ENCODE measurements around the gene RBM28. TPM values are rescaled to one million over a fixed set of nuclear protein-coding genes. Genes with fewer than 3 reads are reported as not detected.

RBM28 gene
- total RNA-seq, 1 donor from 2014 or later = 42.8 TPM

GRCh38 chr7:128254470-128254869, 89.2 kb downstream of the RBM28 start:
- H3K4me1 Mint-ChIP-seq (ENCODE audit: unreplicated experiment) = peaks cover 4% of the 10 kb centered on the region
- no peak for DNase-seq (ENCODE audit: low spot score)
- peaks cover 9% of the 10 kb centered on the region for H3K36me3 Mint-ChIP-seq (ENCODE audit: low read depth, unreplicated experiment)
- no peak overlapping the region for H3K27ac Mint-ChIP-seq (ENCODE audit: unreplicated experiment)
- H3K27me3 Mint-ChIP-seq (ENCODE audit: unreplicated experiment) = peaks cover 3% of the 10 kb centered on the region
- H3K4me3 Mint-ChIP-seq (ENCODE audit: unreplicated experiment) = no peak overlapping the region
- no peaks in the 10 kb centered on the region for H3K9me3 Mint-ChIP-seq (ENCODE audit: unreplicated experiment)
- no peak for TF ChIP-seq CTCF (IDR thresholded peaks at IDR 0.05; ENCODE audit: unreplicated experiment)

GRCh38 chr7:128253701-128254100, 90.0 kb downstream of the RBM28 start:
- H3K27ac Mint-ChIP-seq (ENCODE audit: unreplicated experiment) = no peak overlapping the region
- TF ChIP-seq CTCF (IDR thresholded peaks at IDR 0.05; ENCODE audit: unreplicated experiment) = no peak
- no peaks in the 10 kb centered on the region for H3K4me1 Mint-ChIP-seq (ENCODE audit: unreplicated experiment)
- no peak overlapping the region for H3K4me3 Mint-ChIP-seq (ENCODE audit: unreplicated experiment)
- H3K27me3 Mint-ChIP-seq (ENCODE audit: unreplicated experiment) = peaks cover 3% of the 10 kb centered on the region
- no peak for DNase-seq (ENCODE audit: low spot score)
- no peaks in the 10 kb centered on the region for H3K9me3 Mint-ChIP-seq (ENCODE audit: unreplicated experiment)
- peaks cover 9% of the 10 kb centered on the region for H3K36me3 Mint-ChIP-seq (ENCODE audit: low read depth, unreplicated experiment)

DNA sequence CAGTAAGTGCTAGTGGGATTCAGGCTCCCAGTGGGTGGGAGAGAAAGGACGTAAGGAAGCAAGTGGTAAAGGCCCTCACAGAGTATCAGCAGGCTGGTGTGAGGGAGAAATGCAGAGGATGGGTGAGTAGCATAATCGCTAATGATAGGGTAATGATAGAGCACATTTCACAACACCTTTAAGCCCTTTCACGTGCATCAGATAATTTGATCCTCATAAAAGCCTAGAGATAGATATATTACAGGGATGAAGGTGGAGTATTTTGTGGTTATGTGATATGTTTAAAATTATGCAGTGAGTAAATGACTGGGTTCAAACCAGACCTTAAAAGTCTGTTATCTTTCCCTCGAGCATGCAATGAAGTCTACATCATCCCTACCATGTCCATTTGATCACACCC, 92.4 kb downstream of the RBM28 start:
- DNase-seq (ENCODE audit: low spot score) = no peak
- no peaks in the 10 kb centered on the region for H3K4me1 Mint-ChIP-seq (ENCODE audit: unreplicated experiment)
- H3K27ac Mint-ChIP-seq (ENCODE audit: unreplicated experiment) = no peak overlapping the region
- peaks cover 3% of the 10 kb centered on the region for H3K27me3 Mint-ChIP-seq (ENCODE audit: unreplicated experiment)
- no peak overlapping the region for H3K4me3 Mint-ChIP-seq (ENCODE audit: unreplicated experiment)
- TF ChIP-seq CTCF (IDR thresholded peaks at IDR 0.05; ENCODE audit: unreplicated experiment) = no peak
- peaks cover 5% of the 10 kb centered on the region for H3K36me3 Mint-ChIP-seq (ENCODE audit: low read depth, unreplicated experiment)
- no peaks in the 10 kb centered on the region for H3K9me3 Mint-ChIP-seq (ENCODE audit: unreplicated experiment)

Other genes with a start within 250 kb of the RBM28 start
- gene LEP, start 102.6 kb downstream of the RBM28 start, total RNA-seq (ENCODE audit: unreplicated experiment) = not detected
- gene PRRT4, start 17.8 kb upstream of the RBM28 start, total RNA-seq (ENCODE audit: unreplicated experiment) = 10.8 TPM
- gene IMPDH1, start 66.1 kb upstream of the RBM28 start, total RNA-seq (ENCODE audit: unreplicated experiment) = 7.5 TPM
- gene HILPDA, start 112.0 kb upstream of the RBM28 start, total RNA-seq (ENCODE audit: unreplicated experiment) = 13.1 TPM
- gene METTL2B, start 132.8 kb upstream of the RBM28 start, total RNA-seq (ENCODE audit: unreplicated experiment) = 26.9 TPM

Measured in endothelial cell (in vitro differentiated cells).